ENCODE measurements around the gene GPRC5A. TPM values are rescaled to one million over a fixed set of nuclear protein-coding genes. Genes with fewer than 3 reads are reported as not detected.
A peak's percentile ranks its signal among the peaks of the same experiment; 100 is the strongest.

The GPRC5A gene
- total and polyA plus RNA-seq, 2 of the 8 experiments (the other 6 are each of a cell fraction or from before 2014, with no cell fraction given), result 1.0 to 1.4 TPM

- Histone ChIP-seq H2AK5ac (ENCODE audit: low read depth, low read length) (no peak overlapping the region), H3K79me2 (ENCODE audit: control insufficient read depth in 1 of 2, insufficient read depth in 2 of 2, low read length in 2 of 2) (no peaks in the 10 kb centered on the region), H2BK5ac (ENCODE audit: low read depth, low read length) (no peak overlapping the region), H3K9ac (replicated peaks in 1 of 4; ENCODE audit: extremely low read depth in 1 of 4, low read depth in 3 of 4, low read length in 3 of 4) (no peak overlapping the region), H3K4me3 (ENCODE audit: extremely low read depth in 1 of 4, insufficient read depth in 2 of 4, low read depth in 3 of 4, low read length in 4 of 4) (no peak overlapping the region), H2AFZ (ENCODE audit: low read length) (no peak overlapping the region), H4K91ac (replicated peaks; ENCODE audit: insufficient read length, low read length) (no peak overlapping the region), H2BK12ac (ENCODE audit: low read depth, low read length) (no peak overlapping the region), H2BK120ac (replicated peaks; ENCODE audit: low read depth, low read length) (no peak overlapping the region), H2BK20ac (ENCODE audit: low read length) (no peak overlapping the region), H3K18ac (ENCODE audit: extremely low read depth, low read length) (no peak overlapping the region), H3K9me3 (ENCODE audit: insufficient read depth in 2 of 2, low read depth in 1 of 2, low read length in 1 of 2) (no peaks in the 10 kb centered on the region), H3K56ac (replicated peaks; ENCODE audit: insufficient read length, low read depth, low read length) (no peak overlapping the region), H3K23me2 (ENCODE audit: low read depth, low read length) (no peaks in the 10 kb centered on the region), H3K4me1 (replicated peaks in 1 of 4; ENCODE audit: control insufficient read depth in 3 of 4, insufficient read depth in 4 of 4, low read length in 3 of 4) (no peaks in the 10 kb centered on the region), H4K20me1 (replicated peaks in 1 of 2; ENCODE audit: control insufficient read depth in 1 of 2, insufficient read depth in 2 of 2, low read length in 2 of 2) (no peaks in the 10 kb centered on the region), H3K4me2 (ENCODE audit: insufficient read depth in 1 of 2, low read depth in 2 of 2, low read length in 2 of 2) (no peak overlapping the region), H3K79me1 (ENCODE audit: low read depth, low read length) (no peaks in the 10 kb centered on the region), H3K23ac (ENCODE audit: insufficient read length) (no peak overlapping the region), H3K27me3 (replicated peaks in 1 of 4; ENCODE audit: control insufficient read depth in 3 of 4, extremely low read depth in 1 of 4, insufficient read depth in 3 of 4, low read length in 3 of 4) (no peaks in the 10 kb centered on the region), H3K36me3 (ENCODE audit: control insufficient read depth in 2 of 4, insufficient read depth in 4 of 4, low read length in 3 of 4) (no peaks in the 10 kb centered on the region), H2BK15ac (ENCODE audit: low read length) (no peak overlapping the region), H4K8ac (ENCODE audit: extremely low read depth, insufficient read depth, low read length) (no peak overlapping the region), H3K4ac (replicated peaks; ENCODE audit: insufficient read length, low read depth, low read length) (no peak overlapping the region), H4K5ac (ENCODE audit: insufficient read length, low read depth, low read length) (no peak overlapping the region), H3K14ac (ENCODE audit: insufficient read length) (no peak overlapping the region), H3K27ac (ENCODE audit: low read depth, low read length) (no peak overlapping the region)
- CTCF ChIA-PET (ENCODE audit: partially characterized antibody), result interaction anchor here (0.6 to 1.6 kb wide), 5 partner anchors 30 to 200 kb away, joined by 3 to 6 read pairs (median 4); no protein-coding TSS in a partner anchor
- POLR2A ChIA-PET (ENCODE audit: partially characterized antibody), result interaction anchor here (0.7 kb wide), 1 partner anchor 27 kb away, joined by 3 read pairs; no protein-coding TSS in a partner anchor
- no peak for TF ChIP-seq POLR2AphosphoS5 (IDR thresholded peaks at IDR 0.05; ENCODE audit: low read depth, low read length)
- FAIRE-seq, result no peak
- DNase-seq (ENCODE audit: low read depth in 1 of 2, low spot score in 2 of 2), result peak in 1 of 2 experiments; percentile 17
- WGBS, 2 experiments (ENCODE audit: extremely low coverage in 1 of 2, insufficient coverage in 1 of 2, insufficient read length in 1 of 2, insufficient replicate concordance in 2 of 2, low coverage in 1 of 2, low lambda C conversion rate in 2 of 2, missing lambda C conversion rate in 1 of 2), result 94% methylated on average over 7 of the region's 7 CpGs; no CpG with 5 or more reads in 1 of the 2 experiments
These were observed 55.5 kb downstream of the GPRC5A start for GRCh38 chr12:12946686-12947355.
